Panc1 (cell line): Measurements from ENCODE around the gene PTTG1IP. TPM values are rescaled to one million over a fixed set of nuclear protein-coding genes. Genes with fewer than 3 reads are reported as not detected.

Source experiments
- ATAC-seq: fragments of 200-7000 bp; cut with Tn5 transposase; 2 replicates; pipeline ENCODE4 v1.9.1; 2020; ENCODE audit warnings: mild to moderate bottlenecking, moderate library complexity
- BruUV-seq: library from RNA; stranded (reverse); fragments of 400-500 nt; replicated peaks from 2 replicates; lab custom pipeline; 2021; lab: Mats Ljungman, UMichigan
- CTCF ChIA-PET: fragments of 300-600 bp; sonication (Branson Sonifier 250); formaldehyde crosslinking; loops from one replicate; lab custom pipeline; 2022; ENCODE audit warnings: antibody characterized with exemption; lab: Charles Lee
- POLR2A ChIA-PET: fragments of 300-600 bp; sonication (Branson Sonifier 250); formaldehyde crosslinking; loops from one replicate; lab custom pipeline; 2022; ENCODE audit warnings: antibody characterized with exemption; lab: Charles Lee
- DNase-seq: peaks from one replicate; pipeline ENCODE4 v3.0.0-alpha.2; 2010; ENCODE audit warnings: low read depth, low spot score
- H3K27ac ChIP-seq: 2 replicates; pipeline ENCODE4 v1.5.1; 2011; ENCODE audit warnings: mild to moderate bottlenecking, low read length, inconsistent platforms
- H3K27me3 ChIP-seq: fragments of 200-500 bp; sonication (Bioruptor generic); 2 replicates; pipeline ENCODE4 v1.6.0; 2014; ENCODE audit warnings: low read length, inconsistent platforms; ENCODE audit not compliant: control insufficient read depth, insufficient read depth
- H3K36me3 ChIP-seq: fragments of 200-500 bp; sonication (Bioruptor generic); 2 replicates; pipeline ENCODE4 v1.5.1; 2014; ENCODE audit warnings: inconsistent platforms, mild to moderate bottlenecking, low read length, moderate library complexity; ENCODE audit not compliant: control insufficient read depth, insufficient read depth
- H3K4me1 ChIP-seq: 2 replicates; pipeline ENCODE4 v1.5.1; 2011; ENCODE audit warnings: inconsistent platforms, mild to moderate bottlenecking, low read length, moderate library complexity; ENCODE audit not compliant: control insufficient read depth, insufficient read depth
- H3K4me3 ChIP-seq, 2 experiments: 2 replicates each; pipeline ENCODE4 v1.5.1; 2011 to 2012; ENCODE audit warnings: low read depth in 2 of 2, low read length in 2 of 2, mild to moderate bottlenecking in 2 of 2, inconsistent platforms in 1 of 2, moderate library complexity in 1 of 2
- H3K9me3 ChIP-seq: fragments of 200-500 bp; sonication (Bioruptor generic); 2 replicates; pipeline ENCODE4 v1.5.1; 2014; ENCODE audit warnings: low read depth, mild to moderate bottlenecking, inconsistent platforms, low read length, moderate library complexity; ENCODE audit not compliant: control insufficient read depth, insufficient read depth
- CTCF ChIP-seq: fragments of 450-650 bp; IDR thresholded peaks from 2 replicates; pipeline ENCODE4 v1.5.1; 2017; ENCODE audit warnings: mild to moderate bottlenecking
- POLR2AphosphoS5 ChIP-seq: IDR thresholded peaks from 2 replicates; pipeline ENCODE4 v1.6.1; 2012; ENCODE audit warnings: mild to moderate bottlenecking, low read depth, low read length, moderate library complexity
- SIN3A ChIP-seq: IDR thresholded peaks from 2 replicates; pipeline ENCODE4 v1.6.1; 2012; ENCODE audit warnings: low read depth, mild to moderate bottlenecking, low read length, moderate library complexity, borderline replicate concordance; ENCODE audit not compliant: insufficient read depth
- TCF7L2 ChIP-seq: IDR thresholded peaks from 2 replicates; pipeline ENCODE4 v1.6.1; 2011; ENCODE audit warnings: mild to moderate bottlenecking, low read depth, low read length, inconsistent platforms
- in situ Hi-C: cut with HindIII; loops from 2 replicates; pipeline ENCODE4 v1.10.0; 2016; ENCODE audit warnings: low sequenced_read_pairs, low pct_unique_long_range_greater_than_20kb
- intact Hi-C: fragments of 100-400 bp; cut with micrococcal nuclease; formaldehyde crosslinking; loops from one replicate; pipeline ENCODE4 v1.10.0; 2022; ENCODE audit not compliant: unreplicated experiment
- total RNA-seq: library from RNA; stranded (reverse); gene quantifications from one replicate; pipeline ENCODE4 v1.2.1, GENCODE V29; 2021; ENCODE audit not compliant: unreplicated experiment
- TF ChIP-seq, protein P1 (sequence below), 2 experiments: IDR thresholded peaks; 2 replicates each; pipeline ENCODE4 v1.6.1; 2011 to 2012; ENCODE audit warnings: low read depth in 2 of 2, control low read depth in 1 of 2, low read length in 1 of 2, mild to moderate bottlenecking in 1 of 2, moderate library complexity in 1 of 2; ENCODE audit not compliant: insufficient read depth in 1 of 2

The PTTG1IP gene
- total RNA-seq, 1 experiment from 2014 or later, result 226 TPM

DNA sequence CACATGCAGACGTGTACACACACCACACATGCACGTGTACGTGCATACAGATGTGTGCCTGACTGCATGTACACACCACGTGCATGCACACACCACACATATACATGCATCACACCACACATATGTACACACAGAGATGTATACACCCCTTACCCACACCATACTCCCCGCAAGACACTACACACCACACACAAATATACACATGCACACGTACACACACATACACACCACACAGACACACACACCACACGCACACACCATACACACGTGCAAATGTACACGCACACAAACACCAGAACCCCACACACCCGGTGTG lies 37.5 kb upstream of the PTTG1IP start:
- Histone ChIP-seq H3K4me1 (peaks cover 34% of the 10 kb centered on the region), H3K27me3 (no peaks in the 10 kb centered on the region), H3K9me3 (no peaks in the 10 kb centered on the region), H3K4me3 (no peak overlapping the region), H3K27ac (peak overlapping the region; percentile 70; the same call in 1 of the 2 replicates), H3K36me3 (no peaks in the 10 kb centered on the region)
- CTCF ChIA-PET, result interaction anchor here (1.5 kb wide), 1 partner anchor 18 kb away, joined by 5 read pairs; no protein-coding TSS in a partner anchor
- intact Hi-C loops (no loop called here), in situ Hi-C loops (no loop called here)
- POLR2A ChIA-PET, result no interaction called here
- TF ChIP-seq, protein P1, sequence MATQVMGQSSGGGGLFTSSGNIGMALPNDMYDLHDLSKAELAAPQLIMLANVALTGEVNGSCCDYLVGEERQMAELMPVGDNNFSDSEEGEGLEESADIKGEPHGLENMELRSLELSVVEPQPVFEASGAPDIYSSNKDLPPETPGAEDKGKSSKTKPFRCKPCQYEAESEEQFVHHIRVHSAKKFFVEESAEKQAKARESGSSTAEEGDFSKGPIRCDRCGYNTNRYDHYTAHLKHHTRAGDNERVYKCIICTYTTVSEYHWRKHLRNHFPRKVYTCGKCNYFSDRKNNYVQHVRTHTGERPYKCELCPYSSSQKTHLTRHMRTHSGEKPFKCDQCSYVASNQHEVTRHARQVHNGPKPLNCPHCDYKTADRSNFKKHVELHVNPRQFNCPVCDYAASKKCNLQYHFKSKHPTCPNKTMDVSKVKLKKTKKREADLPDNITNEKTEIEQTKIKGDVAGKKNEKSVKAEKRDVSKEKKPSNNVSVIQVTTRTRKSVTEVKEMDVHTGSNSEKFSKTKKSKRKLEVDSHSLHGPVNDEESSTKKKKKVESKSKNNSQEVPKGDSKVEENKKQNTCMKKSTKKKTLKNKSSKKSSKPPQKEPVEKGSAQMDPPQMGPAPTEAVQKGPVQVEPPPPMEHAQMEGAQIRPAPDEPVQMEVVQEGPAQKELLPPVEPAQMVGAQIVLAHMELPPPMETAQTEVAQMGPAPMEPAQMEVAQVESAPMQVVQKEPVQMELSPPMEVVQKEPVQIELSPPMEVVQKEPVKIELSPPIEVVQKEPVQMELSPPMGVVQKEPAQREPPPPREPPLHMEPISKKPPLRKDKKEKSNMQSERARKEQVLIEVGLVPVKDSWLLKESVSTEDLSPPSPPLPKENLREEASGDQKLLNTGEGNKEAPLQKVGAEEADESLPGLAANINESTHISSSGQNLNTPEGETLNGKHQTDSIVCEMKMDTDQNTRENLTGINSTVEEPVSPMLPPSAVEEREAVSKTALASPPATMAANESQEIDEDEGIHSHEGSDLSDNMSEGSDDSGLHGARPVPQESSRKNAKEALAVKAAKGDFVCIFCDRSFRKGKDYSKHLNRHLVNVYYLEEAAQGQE (IDR thresholded peaks at IDR 0.05; ENCODE audit: insufficient read depth in 1 of 2, low read depth in 2 of 2, low read length in 1 of 2), result no peak
- no peak for TF ChIP-seq CTCF
- TF ChIP-seq POLR2AphosphoS5, result no peak
- no peak for TF ChIP-seq TCF7L2
- no peak for TF ChIP-seq SIN3A
- ATAC-seq (no peak), DNase-seq (no peak)
- no TSS peak for BruUV-seq

DNA sequence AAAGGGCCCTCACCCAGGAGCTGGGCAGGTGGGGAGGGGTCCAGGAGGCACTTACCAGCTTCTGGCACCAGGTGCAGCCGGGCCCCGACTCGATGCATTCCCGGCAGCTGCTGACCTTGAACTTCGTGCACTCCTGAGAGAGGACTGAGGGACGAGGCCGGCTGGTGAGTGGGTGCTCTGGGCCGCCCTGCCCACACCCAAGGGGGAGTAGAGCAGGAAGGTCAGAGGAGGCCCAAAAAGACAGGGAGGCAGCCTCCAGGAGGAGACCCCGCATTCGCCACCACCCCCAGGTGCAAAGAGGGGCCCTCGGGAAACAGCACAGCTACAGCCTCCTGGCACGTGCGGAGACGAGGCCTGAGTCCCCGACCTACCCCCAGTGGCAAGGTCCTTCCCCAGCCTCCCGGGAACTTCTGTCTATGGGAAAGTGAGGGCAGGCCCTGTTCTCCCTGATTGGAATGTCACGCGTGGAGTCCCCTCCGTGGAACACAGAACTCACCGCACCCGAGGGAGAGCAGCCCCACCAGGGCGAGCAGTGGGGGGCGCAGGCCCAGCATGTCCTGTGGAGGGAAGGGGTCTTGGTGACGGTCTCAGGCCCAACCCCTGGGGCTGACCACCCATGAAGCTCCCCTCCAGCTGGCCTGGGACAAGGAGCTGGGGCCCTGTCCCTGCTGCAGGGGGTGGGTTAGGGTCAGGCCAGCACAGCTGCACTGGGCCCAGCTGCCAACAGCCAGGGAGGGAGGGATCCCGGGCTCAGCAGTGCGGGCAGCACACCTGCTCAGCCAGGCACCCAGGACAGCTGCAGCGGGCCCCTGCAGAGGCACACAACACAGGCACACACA lies 37.0 kb upstream of the PTTG1IP start:
- ChIA-PET CTCF (interaction anchor here (1.5 kb wide), 1 partner anchor 18 kb away, joined by 5 read pairs; no protein-coding TSS in a partner anchor), POLR2A (no interaction called here)
- H3K27me3 ChIP-seq, result no peaks in the 10 kb centered on the region
- BruUV-seq, result no TSS peak
- no peak overlapping the region for H3K27ac ChIP-seq
- H3K9me3 ChIP-seq, result no peaks in the 10 kb centered on the region
- H3K36me3 ChIP-seq, result no peaks in the 10 kb centered on the region
- no peak overlapping the region for H3K4me3 ChIP-seq
- H3K4me1 ChIP-seq, result peaks cover 34% of the 10 kb centered on the region
- ATAC-seq (no peak), DNase-seq (no peak)
- in situ Hi-C loops (no loop called here), intact Hi-C loops (no loop called here)
- no peak for TF ChIP-seq CTCF
- no peak for TF ChIP-seq SIN3A
- TF ChIP-seq, protein P1 (IDR thresholded peaks at IDR 0.05; ENCODE audit: insufficient read depth in 1 of 2, low read depth in 2 of 2, low read length in 1 of 2), result no peak
- no peak for TF ChIP-seq TCF7L2
- no peak for TF ChIP-seq POLR2AphosphoS5
